Neuronal stem cell (in vitro differentiated cells): ENCODE results near the gene ATG2A.

Experiments used
- DNase-seq: peaks from one replicate; pipeline ENCODE4 v3.0.0-alpha.2; 2013; ENCODE audit warnings: low spot score
- H2AFZ ChIP-seq: one replicate; pipeline ENCODE4 v1.6.1; 2013; ENCODE audit warnings: mild to moderate bottlenecking, low read length, inconsistent platforms
- H2AK5ac ChIP-seq: 2 replicates; pipeline ENCODE4 v1.6.1; 2013; ENCODE audit warnings: low read depth, mild to moderate bottlenecking, inconsistent platforms, low read length, moderate library complexity, mixed read lengths
- H2BK120ac ChIP-seq: 2 replicates; pipeline ENCODE4 v1.6.1; 2013; ENCODE audit warnings: low read depth, mild to moderate bottlenecking, inconsistent platforms, low read length, moderate library complexity, mixed read lengths
- H2BK12ac ChIP-seq: one replicate; pipeline ENCODE4 v1.6.1; 2013; ENCODE audit warnings: low read length, inconsistent platforms
- H2BK15ac ChIP-seq: 2 replicates; pipeline ENCODE4 v1.6.1; 2013; ENCODE audit warnings: mild to moderate bottlenecking, low read length, inconsistent platforms, mixed read lengths
- H2BK5ac ChIP-seq: one replicate; pipeline ENCODE4 v1.6.1; 2013; ENCODE audit warnings: inconsistent platforms, mild to moderate bottlenecking, low read length, moderate library complexity
- H3K14ac ChIP-seq: one replicate; pipeline ENCODE4 v1.6.1; 2013; ENCODE audit warnings: low read length, inconsistent platforms
- H3K18ac ChIP-seq: 2 replicates; pipeline ENCODE4 v1.6.1; 2013; ENCODE audit warnings: low read length, inconsistent platforms
- H3K23ac ChIP-seq: 2 replicates; pipeline ENCODE4 v1.6.1; 2013; ENCODE audit warnings: low read depth, mild to moderate bottlenecking, mixed read lengths, low read length, inconsistent platforms; ENCODE audit not compliant: poor library complexity
- H3K27ac ChIP-seq: replicated peaks from 3 replicates; pipeline ENCODE4 v1.5.1; 2013; ENCODE audit warnings: low read length, inconsistent platforms
- H3K27me3 ChIP-seq, 3 experiments: 2 replicates each; pipeline ENCODE4 v1.6.1; 2013; ENCODE audit warnings: low read length in 3 of 3, mild to moderate bottlenecking in 2 of 3, inconsistent platforms in 1 of 3, low read depth in 1 of 3, mixed read lengths in 1 of 3, moderate library complexity in 1 of 3; ENCODE audit not compliant: control insufficient read depth in 3 of 3, insufficient read depth in 3 of 3
- H3K36me3 ChIP-seq, 2 donors: replicated peaks in 1 of 2; 2 replicates each; pipeline ENCODE4 v1.6.1; 2013; ENCODE audit warnings: low read length in 2 of 2; ENCODE audit not compliant: control insufficient read depth in 2 of 2, insufficient read depth in 2 of 2
- H3K4ac ChIP-seq: 2 replicates; pipeline ENCODE4 v1.6.1; 2013; ENCODE audit warnings: inconsistent platforms, mild to moderate bottlenecking, low read length, moderate library complexity
- H3K4me1 ChIP-seq, 2 donors: 1 replicate in 1 of 2; 2 replicates in 1 of 2; pipeline ENCODE4 v1.6.1; 2013; ENCODE audit warnings: low read length in 2 of 2, low read depth in 1 of 2; ENCODE audit not compliant: control insufficient read depth in 2 of 2, insufficient read depth in 1 of 2
- H3K4me2 ChIP-seq: one replicate; pipeline ENCODE4 v1.6.1; 2013; ENCODE audit warnings: mild to moderate bottlenecking, low read length, inconsistent platforms; ENCODE audit not compliant: insufficient read depth, poor library complexity, severe bottlenecking
- H3K4me3 ChIP-seq, 2 donors: 2 replicates each; pipeline ENCODE4 v1.5.1; 2013; ENCODE audit warnings: low read length in 2 of 2, mild to moderate bottlenecking in 2 of 2, inconsistent platforms in 1 of 2, moderate library complexity in 1 of 2
- H3K79me1 ChIP-seq: one replicate; pipeline ENCODE4 v1.6.1; 2013; ENCODE audit warnings: low read depth, mild to moderate bottlenecking, inconsistent platforms, low read length, moderate library complexity
- H3K9ac ChIP-seq: one replicate; pipeline ENCODE4 v1.6.1; 2013; ENCODE audit warnings: mild to moderate bottlenecking, low read depth, low read length, inconsistent platforms; ENCODE audit not compliant: poor library complexity
- H3K9me3 ChIP-seq, 2 donors: replicated peaks in 1 of 2; 2 replicates each; pipeline versions ENCODE3 to v1.6.1; 2013; ENCODE audit warnings: low read length in 2 of 2, mild to moderate bottlenecking in 2 of 2, inconsistent platforms in 1 of 2, low read depth in 1 of 2, mixed read lengths in 1 of 2, moderate library complexity in 1 of 2; ENCODE audit not compliant: control insufficient read depth in 2 of 2, insufficient read depth in 1 of 2
- H4K8ac ChIP-seq: one replicate; pipeline ENCODE4 v1.6.1; 2013; ENCODE audit warnings: low read depth, mild to moderate bottlenecking, inconsistent platforms, low read length, moderate library complexity
- H4K91ac ChIP-seq: one replicate; pipeline ENCODE4 v1.6.1; 2013; ENCODE audit warnings: low read length, low read depth, mild to moderate bottlenecking, inconsistent platforms; ENCODE audit not compliant: poor library complexity
- WGBS, 2 donors: extraction: QIAGEN DNeasy Blood & Tissue Kit; methylation state at CpG; one replicate each; pipeline ENCODE4 v1.1.7; 2013; ENCODE audit warnings: missing lambda C conversion rate in 2 of 2, mixed read lengths in 1 of 2; ENCODE audit not compliant: insufficient read length in 2 of 2, insufficient replicate concordance in 1 of 2; ENCODE audit errors: extremely low coverage in 2 of 2; 5-methylcytosine and 5-hydroxymethylcytosine counted together

ATG2A gene

DNA sequence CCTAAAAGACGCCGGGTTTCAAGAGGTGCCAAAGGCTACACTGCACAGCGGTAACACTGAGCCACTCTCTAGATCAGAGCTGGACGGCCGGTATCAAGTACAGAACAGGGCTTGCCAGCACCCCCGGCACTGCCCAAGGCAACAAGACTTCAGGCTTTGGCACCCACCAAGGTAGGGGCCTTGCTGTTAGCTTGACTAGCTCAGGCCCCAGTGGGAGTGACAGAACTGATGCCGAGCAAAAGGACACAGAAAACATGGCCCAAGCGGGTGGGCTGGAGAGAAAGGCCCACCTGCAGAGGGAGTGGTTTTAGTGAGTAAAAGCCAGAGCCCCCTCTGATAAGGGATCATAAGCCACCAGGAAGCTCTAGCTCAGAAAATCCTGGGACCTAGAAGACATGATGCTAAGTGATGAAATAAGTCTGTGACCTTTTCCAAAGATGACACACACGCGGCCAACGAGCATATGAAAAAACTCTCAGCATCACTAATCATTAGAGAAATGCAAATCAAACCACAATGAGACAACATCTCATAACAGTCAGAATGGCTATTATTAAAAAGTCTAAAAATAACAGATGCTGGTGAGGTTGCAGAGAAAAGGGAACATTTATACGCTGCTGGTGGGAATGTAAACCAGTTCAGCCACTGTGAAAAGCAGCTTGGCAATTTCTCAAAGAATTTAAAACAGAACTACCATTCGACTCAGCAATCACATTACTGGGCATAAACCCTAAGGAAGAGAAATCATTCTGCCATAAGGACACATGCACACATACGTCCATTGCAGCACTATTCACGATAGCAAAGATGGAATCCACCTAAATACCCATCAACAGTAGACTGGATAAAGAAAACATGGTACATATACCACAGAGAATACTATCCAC, 51.5 kb downstream of the ATG2A start:
- H3K18ac ChIP-seq, result peak overlapping the region; percentile 58
- peak overlapping the region; percentile 55 for H3K27ac ChIP-seq
- H2AK5ac ChIP-seq, result peak overlapping the region; percentile 11
- no peak overlapping the region for H4K8ac ChIP-seq
- no peak overlapping the region for H2BK5ac ChIP-seq
- H3K4ac ChIP-seq, result no peak overlapping the region
- H3K9ac ChIP-seq, result no peak overlapping the region
- H2BK12ac ChIP-seq, result peak overlapping the region; percentile 76
- H2BK120ac ChIP-seq, result no peak overlapping the region
- peaks cover 18% of the 10 kb centered on the region for H3K79me1 ChIP-seq
- H2BK15ac ChIP-seq, result peak overlapping the region; percentile 14
- WGBS, 2 donors, result no CpG with 5 or more reads among the region's 15 CpGs
- no peak overlapping the region for H3K4me2 ChIP-seq
- no peak overlapping the region for H3K23ac ChIP-seq
- H2AFZ ChIP-seq, result no peak overlapping the region
- no peak overlapping the region for H3K4me3 ChIP-seq
- H3K4me1 ChIP-seq, result peaks cover 34 to 44% of the 10 kb centered on the region in 2 donors
- H3K9me3 ChIP-seq, result no peaks in the 10 kb centered on the region
- no peak overlapping the region for H3K14ac ChIP-seq
- H4K91ac ChIP-seq, result peak overlapping the region; percentile 11
- DNase-seq, result no peak
- no peaks in the 10 kb centered on the region for H3K27me3 ChIP-seq
- peaks cover 0 to 6% of the 10 kb centered on the region in 2 donors for H3K36me3 ChIP-seq

DNA sequence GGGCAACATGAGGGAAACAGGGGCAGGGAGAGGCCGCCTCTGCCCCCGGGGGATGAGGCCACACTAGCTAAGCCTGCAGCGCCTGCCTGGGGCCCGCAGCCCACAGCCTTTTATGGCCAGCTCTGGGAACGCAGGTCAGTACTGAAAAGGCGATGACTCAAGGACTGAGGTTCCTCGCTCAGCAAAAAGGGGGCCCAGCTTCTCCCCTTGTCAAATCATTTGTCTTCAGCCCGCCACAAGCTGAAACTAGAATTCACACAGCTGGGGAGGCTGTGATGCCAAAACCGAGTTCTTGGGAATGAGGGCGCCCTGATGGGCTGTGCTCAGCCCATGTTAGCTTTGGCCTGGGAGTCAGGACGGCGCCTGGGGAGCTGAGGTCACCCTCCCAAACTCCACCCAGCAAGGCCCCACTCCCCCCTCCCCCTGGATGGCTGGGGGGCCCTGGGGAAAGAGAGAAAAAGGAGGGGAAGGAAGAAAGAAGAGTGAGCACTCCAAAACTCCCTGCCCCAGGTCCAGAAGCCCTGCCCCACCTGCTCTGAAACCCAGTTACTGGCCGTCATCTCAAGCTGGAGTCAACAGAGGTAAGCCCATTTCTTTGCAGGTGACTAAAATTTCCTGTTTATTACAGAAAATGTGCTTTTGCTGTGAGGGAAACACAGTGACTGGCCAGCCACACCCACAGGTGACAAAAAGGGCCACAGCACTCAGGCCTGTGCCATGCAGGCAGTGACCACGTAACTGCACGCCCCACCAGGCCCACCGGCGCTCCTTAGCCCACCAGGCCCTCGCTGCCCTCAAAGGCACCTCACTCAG, 52.3 kb downstream of the ATG2A start:
- peaks cover 29 to 36% of the 10 kb centered on the region in 2 donors for H3K4me1 ChIP-seq

DNA sequence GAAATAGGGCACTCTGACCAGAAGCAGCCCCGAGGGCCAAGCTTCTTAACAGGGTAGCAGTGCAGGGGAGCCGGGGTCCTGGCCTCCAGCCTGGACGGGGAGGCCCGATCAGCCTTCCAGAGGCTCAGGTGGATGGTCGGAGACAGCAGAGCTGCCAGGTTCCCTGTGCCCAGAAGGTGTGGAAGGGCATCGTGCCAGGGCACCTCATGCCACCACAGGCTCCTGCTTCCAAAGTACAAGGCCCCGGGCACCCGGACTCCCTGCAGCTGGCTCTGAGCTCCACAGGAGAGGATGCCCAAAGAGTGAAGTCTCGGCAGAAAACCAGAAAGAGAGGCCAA, 52.9 kb downstream of the ATG2A start:
- DNase-seq, result no peak
- Histone ChIP-seq H3K4ac (no peak overlapping the region), H3K4me3 (no peak overlapping the region), H3K9me3 (no peaks in the 10 kb centered on the region), H2AK5ac (peak overlapping the region; percentile 99), H4K91ac (no peak overlapping the region), H2BK12ac (peak overlapping the region; percentile 58), H4K8ac (no peak overlapping the region), H3K18ac (peak overlapping the region; percentile 96), H3K14ac (peak overlapping the region; percentile 66), H3K36me3 (peaks cover 4 to 15% of the 10 kb centered on the region in 2 donors), H3K9ac (peak overlapping the region; percentile 18), H3K4me2 (no peak overlapping the region), H3K79me1 (peaks cover 18% of the 10 kb centered on the region), H2BK5ac (peak overlapping the region; percentile 94), H3K27ac (peak overlapping the region; percentile 55), H3K23ac (peak overlapping the region; percentile 87), H2BK120ac (peak overlapping the region; percentile 84), H3K27me3 (no peaks in the 10 kb centered on the region), H2BK15ac (peak overlapping the region; percentile 99), H3K4me1 (peaks cover 29 to 34% of the 10 kb centered on the region in 2 donors), H2AFZ (peak overlapping the region; percentile 64)
- WGBS, 2 donors, result no CpG with 5 or more reads among the region's 9 CpGs

More for the DNA sequence above, 52.3 kb downstream of the ATG2A start:
- Histone ChIP-seq H3K27ac (peak overlapping the region; percentile 55), H3K79me1 (peaks cover 18% of the 10 kb centered on the region), H3K36me3 (peaks cover 1 to 12% of the 10 kb centered on the region in 2 donors), H3K18ac (peak overlapping the region; percentile 96), H3K4me2 (no peak overlapping the region), H2AFZ (peak overlapping the region; percentile 64), H3K27me3 (no peaks in the 10 kb centered on the region), H3K9me3 (no peaks in the 10 kb centered on the region), H3K4me3 (no peak overlapping the region), H2BK12ac (peak overlapping the region; percentile 76), H2AK5ac (peak overlapping the region; percentile 99), H3K9ac (peak overlapping the region; percentile 18), H2BK15ac (peak overlapping the region; percentile 99), H3K14ac (peak overlapping the region; percentile 66), H4K8ac (no peak overlapping the region), H2BK5ac (peak overlapping the region; percentile 94), H2BK120ac (peak overlapping the region; percentile 84), H3K23ac (peak overlapping the region; percentile 87), H3K4ac (no peak overlapping the region), H4K91ac (peak overlapping the region; percentile 11)
- WGBS, 2 donors, result no CpG with 5 or more reads among the region's 18 CpGs
- DNase-seq, result no peak
